H1 (cell line): ENCODE results near the gene SFXN2. TPM values are rescaled to one million over a fixed set of nuclear protein-coding genes. Genes with fewer than 3 reads are reported as not detected.
A peak's percentile ranks its signal among the peaks of the same experiment; 100 is the strongest.

ENCODE experiments used
- CTCF ChIA-PET: fragments of 300-600 bp; sonication (Branson Sonifier 250); formaldehyde crosslinking; loops from one replicate; lab custom pipeline; 2021; ENCODE audit not compliant: partially characterized antibody; lab: Charles Lee
- POLR2A ChIA-PET: fragments of 300-600 bp; sonication (Branson Sonifier 250); formaldehyde crosslinking; loops from one replicate; lab custom pipeline; 2021; ENCODE audit warnings: inconsistent platforms; ENCODE audit not compliant: partially characterized antibody; lab: Charles Lee
- DNase-seq, 2 experiments: peaks; one replicate each; pipeline versions ENCODE4 v3.0.0 to v3.0.0-alpha.2; 2010 to 2022; ENCODE audit warnings: low spot score in 2 of 2, low read depth in 1 of 2, mixed read lengths in 1 of 2
- FAIRE-seq: peaks from 2 replicates; lab custom pipeline; 2011; peaks lifted over from hg19 to GRCh38; lab: Jason Lieb, UNC
- H2AFZ ChIP-seq: 2 replicates; pipeline ENCODE4 v1.8.1; 2012; ENCODE audit warnings: low read length, inconsistent platforms
- H2AK5ac ChIP-seq: 2 replicates; pipeline ENCODE4 v1.6.1; 2013; ENCODE audit warnings: low read depth, low read length
- H2BK120ac ChIP-seq: replicated peaks from 2 replicates; pipeline ENCODE3; 2013; ENCODE audit warnings: low read depth, low read length, inconsistent platforms
- H2BK12ac ChIP-seq: 2 replicates; pipeline ENCODE4 v1.6.1; 2013; ENCODE audit warnings: low read depth, low read length
- H2BK15ac ChIP-seq: 2 replicates; pipeline ENCODE4 v1.6.1; 2013; ENCODE audit warnings: low read length
- H2BK20ac ChIP-seq: 2 replicates; pipeline ENCODE4 v1.6.1; 2013; ENCODE audit warnings: low read length
- H2BK5ac ChIP-seq: 2 replicates; pipeline ENCODE4 v1.6.1; 2013; ENCODE audit warnings: low read depth, low read length
- H3K14ac ChIP-seq: 2 replicates; pipeline ENCODE4 v1.6.1; 2013; ENCODE audit warnings: inconsistent platforms; ENCODE audit not compliant: insufficient read length
- H3K18ac ChIP-seq: 2 replicates; pipeline ENCODE4 v1.6.1; 2013; ENCODE audit warnings: low read length; ENCODE audit errors: extremely low read depth
- H3K23ac ChIP-seq: 2 replicates; pipeline ENCODE4 v1.6.1; 2013; ENCODE audit warnings: inconsistent platforms; ENCODE audit not compliant: insufficient read length
- H3K23me2 ChIP-seq: 2 replicates; pipeline ENCODE4 v1.6.1; 2013; ENCODE audit warnings: low read depth, low read length
- H3K27ac ChIP-seq: 2 replicates; pipeline ENCODE4 v1.6.1; 2011; ENCODE audit warnings: low read depth, low read length, inconsistent platforms
- H3K27me3 ChIP-seq, 4 experiments: replicated peaks in 1 of 4; 1 replicate in 1 of 4; 2 replicates in 3 of 4; pipeline versions ENCODE4 v1.6.1 to v1.8.1; 2011 to 2013; ENCODE audit warnings: low read length in 3 of 4, mild to moderate bottlenecking in 3 of 4, inconsistent platforms in 2 of 4, mixed read lengths in 2 of 4, moderate library complexity in 1 of 4; ENCODE audit not compliant: control insufficient read depth in 3 of 4, insufficient read depth in 3 of 4; ENCODE audit errors: extremely low read depth in 1 of 4
- H3K36me3 ChIP-seq, 4 experiments: 2 replicates each; pipeline versions ENCODE4 v1.6.1 to v1.8.1; 2011 to 2013; ENCODE audit warnings: mild to moderate bottlenecking in 4 of 4, low read length in 3 of 4, moderate library complexity in 2 of 4, control low read depth in 1 of 4, inconsistent platforms in 1 of 4; ENCODE audit not compliant: insufficient read depth in 4 of 4, control insufficient read depth in 2 of 4
- H3K4ac ChIP-seq: replicated peaks from 2 replicates; pipeline ENCODE3; 2013; ENCODE audit warnings: low read length, low read depth, mixed read lengths, inconsistent platforms; ENCODE audit not compliant: insufficient read length
- H3K4me1 ChIP-seq, 4 experiments: replicated peaks in 1 of 4; 1 replicate in 1 of 4; 2 replicates in 3 of 4; pipeline versions ENCODE4 v1.6.1 to v1.8.1; 2011 to 2013; ENCODE audit warnings: low read length in 3 of 4, inconsistent platforms in 2 of 4, mixed read lengths in 1 of 4; ENCODE audit not compliant: insufficient read depth in 4 of 4, control insufficient read depth in 3 of 4
- H3K4me2 ChIP-seq, 2 experiments: 2 replicates each; pipeline versions ENCODE4 v1.6.1 to v1.8.1; 2011 to 2013; ENCODE audit warnings: low read depth in 2 of 2, low read length in 2 of 2, control low read depth in 1 of 2, inconsistent platforms in 1 of 2, mild to moderate bottlenecking in 1 of 2; ENCODE audit not compliant: insufficient read depth in 1 of 2
- H3K4me3 ChIP-seq, 4 experiments: fragments of 200-600, 300-600 bp in 1 of 4; sonication (generic), shearing (Covaris generic), sonication (Bioruptor Twin) in 1 of 4; 2 replicates each; pipeline versions ENCODE4 v1.5.1 to v1.8.1; 2011 to 2016; ENCODE audit warnings: low read length in 4 of 4, low read depth in 3 of 4, control low read depth in 2 of 4, inconsistent platforms in 2 of 4, mild to moderate bottlenecking in 2 of 4, mixed read lengths in 1 of 4, moderate library complexity in 1 of 4; ENCODE audit not compliant: insufficient read depth in 2 of 4; ENCODE audit errors: extremely low read depth in 1 of 4
- H3K56ac ChIP-seq: replicated peaks from 2 replicates; pipeline ENCODE3; 2013; ENCODE audit warnings: low read depth, mild to moderate bottlenecking, mixed read lengths, low read length, inconsistent platforms; ENCODE audit not compliant: insufficient read length
- H3K79me1 ChIP-seq: 2 replicates; pipeline ENCODE4 v1.6.1; 2013; ENCODE audit warnings: low read depth, low read length, control low read depth
- H3K79me2 ChIP-seq, 2 experiments: 2 replicates each; pipeline versions ENCODE4 v1.6.1 to v1.8.1; 2012 to 2013; ENCODE audit warnings: low read length in 2 of 2, mild to moderate bottlenecking in 2 of 2, inconsistent platforms in 1 of 2; ENCODE audit not compliant: insufficient read depth in 2 of 2, control insufficient read depth in 1 of 2
- H3K9ac ChIP-seq, 4 experiments: replicated peaks in 1 of 4; 1 replicate in 1 of 4; 2 replicates in 3 of 4; pipeline versions ENCODE4 v1.6.1 to v1.8.1; 2011 to 2013; ENCODE audit warnings: low read depth in 3 of 4, low read length in 3 of 4, control low read depth in 2 of 4, mild to moderate bottlenecking in 2 of 4, moderate library complexity in 2 of 4, inconsistent platforms in 1 of 4; ENCODE audit errors: extremely low read depth in 1 of 4
- H3K9me3 ChIP-seq, 2 experiments: 2 replicates each; pipeline versions ENCODE4 v1.6.1 to v1.8.1; 2012 to 2013; ENCODE audit warnings: mild to moderate bottlenecking in 2 of 2, moderate library complexity in 2 of 2, control low read depth in 1 of 2, inconsistent platforms in 1 of 2, low read depth in 1 of 2, low read length in 1 of 2, mixed read lengths in 1 of 2; ENCODE audit not compliant: insufficient read depth in 2 of 2
- H4K20me1 ChIP-seq, 2 experiments: replicated peaks in 1 of 2; 2 replicates each; pipeline versions ENCODE3 to v1.8.1; 2011 to 2013; ENCODE audit warnings: inconsistent platforms in 2 of 2, low read length in 2 of 2, mild to moderate bottlenecking in 1 of 2; ENCODE audit not compliant: insufficient read depth in 2 of 2, control insufficient read depth in 1 of 2
- H4K5ac ChIP-seq: 2 replicates; pipeline ENCODE4 v1.6.1; 2013; ENCODE audit warnings: low read length, low read depth, mixed read lengths, inconsistent platforms; ENCODE audit not compliant: insufficient read length
- H4K8ac ChIP-seq: 2 replicates; pipeline ENCODE4 v1.8.0; 2013; ENCODE audit warnings: mild to moderate bottlenecking, moderate library complexity, low read length, inconsistent platforms; ENCODE audit not compliant: insufficient read depth; ENCODE audit errors: extremely low read depth
- H4K91ac ChIP-seq: replicated peaks from 2 replicates; pipeline ENCODE3; 2013; ENCODE audit warnings: low read length, mixed read lengths, inconsistent platforms; ENCODE audit not compliant: insufficient read length
- BRCA1 ChIP-seq: IDR thresholded peaks from 2 replicates; pipeline ENCODE4 v1.6.1; 2012; ENCODE audit warnings: low read depth, low read length, improper control_type of control experiment
- CTCF ChIP-seq, 3 experiments: IDR thresholded peaks; 1 replicate in 2 of 3; 2 replicates in 1 of 3; pipeline versions ENCODE4 v1.5.1 to v1.6.1; 2011; ENCODE audit warnings: low read length in 3 of 3, mild to moderate bottlenecking in 3 of 3, inconsistent platforms in 2 of 3, low read depth in 1 of 3, moderate library complexity in 1 of 3; ENCODE audit not compliant: insufficient read depth in 1 of 3; ENCODE audit errors: control extremely low read depth in 1 of 3
- EP300 ChIP-seq, 2 experiments: IDR thresholded peaks; 1 replicate in 1 of 2; 2 replicates in 1 of 2; pipeline ENCODE4 v1.6.1; 2011 to 2012; ENCODE audit warnings: low read depth in 2 of 2, low read length in 2 of 2, mild to moderate bottlenecking in 2 of 2, borderline replicate concordance in 1 of 2, inconsistent platforms in 1 of 2, moderate library complexity in 1 of 2
- RNF2 ChIP-seq: fragments of 200-900, 300-1000 bp; sonication (generic); IDR thresholded peaks from 2 replicates; pipeline ENCODE4 v1.7.1; 2016; ENCODE audit warnings: borderline replicate concordance, low read depth, mild to moderate bottlenecking, antibody characterized with exemption, low read length; ENCODE audit not compliant: poor library complexity, severe bottlenecking; ENCODE audit errors: missing control alignments
- SP1 ChIP-seq: IDR thresholded peaks from 2 replicates; pipeline ENCODE4 v1.6.1; 2011; ENCODE audit warnings: low read depth, low read length
- SP4 ChIP-seq: IDR thresholded peaks from 2 replicates; pipeline ENCODE4 v1.6.1; 2012; ENCODE audit warnings: low read length, inconsistent platforms
- SRF ChIP-seq: IDR thresholded peaks from 2 replicates; pipeline ENCODE4 v1.6.1; 2011; ENCODE audit warnings: mild to moderate bottlenecking, low read depth, low read length, moderate library complexity
- TAF7 ChIP-seq: optimal IDR thresholded peaks from 2 replicates; pipeline ENCODE3; 2011; ENCODE audit warnings: low read depth, mild to moderate bottlenecking, inconsistent platforms, low read length, moderate library complexity, borderline replicate concordance
- TCF12 ChIP-seq: IDR thresholded peaks from 2 replicates; pipeline ENCODE4 v1.6.1; 2011; ENCODE audit warnings: low read depth, mild to moderate bottlenecking, low read length
- TEAD4 ChIP-seq: IDR thresholded peaks from 2 replicates; pipeline ENCODE4 v1.6.1; 2012; ENCODE audit warnings: low read depth, low read length, inconsistent platforms, mixed read lengths
- WGBS, 2 experiments: shearing (Covaris generic) in 1 of 2; methylation state at CpG; one replicate each; pipeline versions ENCODE4 v1.1.6 to v1.1.7; 2013 to 2015; ENCODE audit warnings: low lambda C conversion rate in 2 of 2, mixed read lengths in 2 of 2, inconsistent platforms in 1 of 2, low coverage in 1 of 2, missing lambda C conversion rate in 1 of 2; ENCODE audit not compliant: insufficient replicate concordance in 2 of 2, insufficient coverage in 1 of 2, insufficient read length in 1 of 2; ENCODE audit errors: extremely low coverage in 1 of 2, missing lambda C conversion rate in 1 of 2; 5-methylcytosine and 5-hydroxymethylcytosine counted together
- polyA plus RNA-seq, 7 experiments: library from polyadenylated mRNA; depleted of rRNA in 3 of 7; stranded (reverse) in 5 of 7; unstranded in 2 of 7; fragments of >200 nt in 5 of 7; fragments of 200-250 nt in 2 of 7; gene quantifications; 1 replicate in 5 of 7; 2 replicates in 1 of 7; 4 replicates in 1 of 7; pipeline versions ENCODE4 v1.2.1 to v1.2.3, GENCODE V29; 2011 to 2013; ENCODE audit warnings: missing spikeins in 2 of 7, mixed read lengths in 2 of 7
- total RNA-seq: library from RNA; stranded (reverse); fragmentation: NEBNext Ultra II Directional; extraction: Animal tissue kit (Norgen Biotek cat#: 25700); gene quantifications from 2 replicates; pipeline ENCODE4 v1.2.1, GENCODE V29; 2021

Gene SFXN2
- total and polyA plus RNA-seq, 2 of the 8 experiments (the other 6 are each of a cell fraction or from before 2014, with no cell fraction given): 20.5 to 23.5 TPM

- H4K5ac ChIP-seq: no peak overlapping the region
- ChIA-PET POLR2A (interaction anchor here (1.0 to 3.0 kb wide), 5 partner anchors 9 to 44 kb away, joined by 3 to 22 read pairs (median 4); partner anchors contain the start of genes ARL3, SFXN2 and TRIM8), CTCF (interaction anchor here (0.5 to 13.0 kb wide), 34 partner anchors 8 to 576 kb away, joined by 3 to 145 read pairs (median 4); partner anchors contain the start of gene TRIM8)
- peaks cover 19 to 39% (median 25%) of the 10 kb centered on the region in 4 experiments for H3K4me1 ChIP-seq
- H4K8ac ChIP-seq: no peak overlapping the region
- H3K23me2 ChIP-seq: no peaks in the 10 kb centered on the region
- H3K18ac ChIP-seq: no peak overlapping the region
- peak overlapping the region; percentile 10 to 25; a peak in 2 of 4 replicates for H3K4me2 ChIP-seq
- no peak overlapping the region for H3K56ac ChIP-seq
- no peak overlapping the region for H3K23ac ChIP-seq
- H2BK12ac ChIP-seq: no peak overlapping the region
- no peak for FAIRE-seq
- no peak overlapping the region for H3K27ac ChIP-seq
- H3K79me1 ChIP-seq: no peaks in the 10 kb centered on the region
- no peak overlapping the region for H2BK15ac ChIP-seq
- H2AFZ ChIP-seq: no peak overlapping the region
- no peak overlapping the region for H3K14ac ChIP-seq
- DNase-seq: no peak
- H3K4ac ChIP-seq: no peak overlapping the region
- no peaks in the 10 kb centered on the region for H3K79me2 ChIP-seq
- no peaks in the 10 kb centered on the region for H3K9me3 ChIP-seq
- no peaks in the 10 kb centered on the region for H4K20me1 ChIP-seq
- H2BK120ac ChIP-seq: no peak overlapping the region
- H2BK20ac ChIP-seq: no peak overlapping the region; the same call in 1 of the 2 replicates
- H3K36me3 ChIP-seq: no peaks in the 10 kb centered on the region
- 65% methylated on average over 9 of the region's 9 CpGs; no CpG with 5 or more reads in 1 of the 2 experiments for WGBS, 2 experiments
- no peak overlapping the region; a peak in 2 of 8 replicates for H3K4me3 ChIP-seq
- no peaks in the 10 kb centered on the region for H3K27me3 ChIP-seq
- no peak overlapping the region for H3K9ac ChIP-seq
- H2BK5ac ChIP-seq: no peak overlapping the region; the same call in 1 of the 2 replicates
- no peak overlapping the region for H4K91ac ChIP-seq
- no peak overlapping the region for H2AK5ac ChIP-seq
- no peak for TF ChIP-seq TAF7
- TF ChIP-seq SP4: no peak
- TF ChIP-seq SP1: no peak
- TF ChIP-seq RNF2: no peak
- no peak for TF ChIP-seq BRCA1
- no peak for TF ChIP-seq SRF
- TF ChIP-seq TEAD4: no peak
- TF ChIP-seq EP300 (IDR thresholded peaks at IDR 0.05; ENCODE audit: borderline replicate concordance in 1 of 2, low read depth in 2 of 2, low read length in 2 of 2): no peak
- no peak for TF ChIP-seq CTCF (IDR thresholded peaks at IDR 0.05; ENCODE audit: control extremely low read depth in 1 of 3, insufficient read depth in 1 of 3, low read depth in 1 of 3, low read length in 3 of 3)
- no peak for TF ChIP-seq TCF12
Observed at GRCh38 chr10:102670065-102670670, 44.3 kb upstream of the SFXN2 start.
